ENCODE results near the gene PRDX5.

GRCh38 chr11:64284048-64284961 is 33.6 kb upstream of the PRDX5 start, which contains the start of gene BAD:
- TF ChIP-seq, protein P1, sequence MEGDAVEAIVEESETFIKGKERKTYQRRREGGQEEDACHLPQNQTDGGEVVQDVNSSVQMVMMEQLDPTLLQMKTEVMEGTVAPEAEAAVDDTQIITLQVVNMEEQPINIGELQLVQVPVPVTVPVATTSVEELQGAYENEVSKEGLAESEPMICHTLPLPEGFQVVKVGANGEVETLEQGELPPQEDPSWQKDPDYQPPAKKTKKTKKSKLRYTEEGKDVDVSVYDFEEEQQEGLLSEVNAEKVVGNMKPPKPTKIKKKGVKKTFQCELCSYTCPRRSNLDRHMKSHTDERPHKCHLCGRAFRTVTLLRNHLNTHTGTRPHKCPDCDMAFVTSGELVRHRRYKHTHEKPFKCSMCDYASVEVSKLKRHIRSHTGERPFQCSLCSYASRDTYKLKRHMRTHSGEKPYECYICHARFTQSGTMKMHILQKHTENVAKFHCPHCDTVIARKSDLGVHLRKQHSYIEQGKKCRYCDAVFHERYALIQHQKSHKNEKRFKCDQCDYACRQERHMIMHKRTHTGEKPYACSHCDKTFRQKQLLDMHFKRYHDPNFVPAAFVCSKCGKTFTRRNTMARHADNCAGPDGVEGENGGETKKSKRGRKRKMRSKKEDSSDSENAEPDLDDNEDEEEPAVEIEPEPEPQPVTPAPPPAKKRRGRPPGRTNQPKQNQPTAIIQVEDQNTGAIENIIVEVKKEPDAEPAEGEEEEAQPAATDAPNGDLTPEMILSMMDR (IDR thresholded peaks at IDR 0.05) = no peak
- TF ChIP-seq POLR2A (IDR thresholded peaks at IDR 0.05) (peak in 1 of 4 donors; percentile 4), EP300 (IDR thresholded peaks at IDR 0.05) (no peak), POLR2AphosphoS5 (IDR thresholded peaks at IDR 0.05) (peak in 2 of 3 donors; percentile 63 to 75)

Measured in stomach (tissue), 4 donors.